COR-L47 (cell line): Measurements from ENCODE around the gene WWOX.

Source experiments
- DNase-seq: peaks from one replicate; lab custom pipeline; 2025; lab: John Stamatoyannopoulos, UW

Gene WWOX

DNA sequence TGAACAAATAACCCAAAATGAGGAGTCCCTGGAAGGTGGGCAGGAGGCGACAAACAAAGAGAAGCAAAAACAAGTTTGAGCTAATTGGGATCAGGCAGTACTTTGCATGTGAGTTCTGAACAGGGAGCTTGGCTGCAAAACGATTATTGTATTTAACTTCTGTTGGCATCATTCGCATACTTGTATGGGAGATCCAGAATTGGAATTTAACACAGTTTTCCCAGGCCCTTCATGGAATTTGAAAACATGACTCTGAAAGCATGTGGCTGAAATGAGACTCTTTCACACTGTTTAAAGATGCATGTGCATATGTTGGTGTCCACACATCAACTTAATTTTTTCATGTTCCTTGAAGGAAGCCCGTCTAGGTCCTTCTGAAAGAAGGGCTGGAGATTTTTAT lies 674.3 kb downstream of the WWOX start:
- DNase-seq = no peak

DNA sequence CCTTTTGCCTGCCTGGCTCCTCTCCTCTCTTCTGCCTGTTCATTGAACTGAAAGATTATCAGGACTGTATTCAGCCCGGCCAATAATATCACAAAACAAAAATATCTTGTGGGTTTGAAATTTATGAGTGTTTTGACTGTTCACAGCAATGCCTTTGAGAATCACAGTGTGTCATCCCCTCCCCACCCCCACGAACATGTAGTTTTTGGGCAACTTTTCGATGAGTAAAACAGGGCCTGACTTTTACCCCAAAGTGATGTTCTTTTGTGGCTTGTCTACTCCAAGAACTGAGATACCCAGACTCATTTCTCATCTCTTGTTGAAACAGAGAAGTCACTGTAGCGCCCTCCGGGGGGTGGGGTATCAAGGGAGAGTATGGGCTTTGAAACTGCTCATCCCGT lies 675.7 kb downstream of the WWOX start:
- no peak for DNase-seq

DNA sequence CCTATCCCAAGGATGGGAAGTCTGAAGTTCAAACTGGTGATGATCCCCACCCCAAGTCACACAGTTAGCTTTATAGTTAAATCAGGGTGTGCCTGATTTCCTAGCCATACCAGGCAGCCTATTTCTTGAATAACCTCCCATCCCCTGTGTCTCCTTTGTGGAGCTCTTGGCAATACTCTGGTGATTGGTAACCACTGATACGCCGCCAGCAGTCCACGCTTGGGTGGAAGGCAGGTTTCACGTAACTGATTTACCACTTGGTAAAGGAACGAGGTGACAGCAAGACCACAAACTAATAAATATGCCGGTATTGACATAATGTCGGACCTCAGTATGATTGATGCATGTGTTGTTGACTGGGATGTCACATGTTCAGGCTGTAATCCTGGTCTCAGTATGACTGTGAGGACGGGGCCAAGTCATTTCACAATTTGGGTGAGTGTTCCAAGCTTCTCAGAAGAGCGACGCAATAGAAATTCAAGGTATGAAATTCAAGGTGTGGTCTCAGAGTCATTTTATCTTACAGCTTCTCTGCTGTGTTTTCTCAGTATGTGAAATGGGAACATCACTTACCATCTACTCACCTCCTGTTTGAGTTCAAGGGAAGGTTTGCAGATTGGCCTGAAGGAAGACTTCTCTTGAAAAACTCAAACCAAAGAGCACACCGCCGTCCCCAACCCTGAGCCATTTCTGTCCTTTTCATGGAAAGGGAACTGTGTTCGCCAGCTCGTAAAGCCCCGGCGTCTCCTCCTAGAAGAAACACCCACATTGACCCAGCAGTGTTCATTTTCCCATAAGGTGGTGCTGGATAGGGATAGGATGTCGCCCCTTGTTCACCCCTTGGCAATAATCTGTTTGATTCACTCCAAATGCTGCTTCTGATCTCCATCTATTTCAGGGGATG lies 678.9 kb downstream of the WWOX start:
- no peak for DNase-seq

DNA sequence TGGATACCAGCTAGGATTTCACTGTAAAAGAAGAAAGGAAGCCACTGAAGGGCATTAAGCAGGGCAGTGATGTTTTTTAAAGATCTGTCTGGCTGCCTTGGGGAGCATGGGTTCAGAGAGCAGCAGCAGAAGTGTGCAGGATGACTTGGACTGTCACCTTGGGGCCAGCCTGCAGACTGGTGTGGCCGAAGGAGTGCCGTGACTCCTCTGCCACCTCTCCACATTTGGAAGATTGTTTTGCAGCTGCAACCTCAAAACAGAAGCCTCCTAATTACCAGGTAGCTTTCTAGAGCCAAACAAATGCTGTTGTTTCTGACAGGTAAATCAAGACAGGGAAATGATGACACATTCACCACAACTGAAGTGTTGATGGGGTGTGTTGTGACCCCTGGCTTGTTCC lies 681.4 kb downstream of the WWOX start:
- no peak for DNase-seq

DNA sequence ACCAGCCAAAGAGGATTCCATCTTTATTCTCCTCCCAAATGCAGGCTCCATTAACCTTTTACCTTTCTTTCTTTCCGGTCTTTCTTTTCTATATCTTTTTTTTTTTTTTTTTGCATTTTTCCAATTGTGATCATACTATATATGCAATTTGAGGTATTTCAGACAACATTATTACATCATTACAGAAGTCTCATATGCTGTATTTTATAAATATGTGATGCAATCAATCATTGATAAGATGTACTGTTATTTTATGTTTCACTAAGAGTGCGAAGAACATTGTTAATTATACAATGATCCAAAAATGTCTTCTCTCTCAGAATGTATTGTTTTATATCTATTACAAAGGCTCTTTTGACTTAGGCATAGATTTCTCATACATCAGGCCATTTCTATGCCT lies 683.1 kb downstream of the WWOX start:
- no peak for DNase-seq

DNA sequence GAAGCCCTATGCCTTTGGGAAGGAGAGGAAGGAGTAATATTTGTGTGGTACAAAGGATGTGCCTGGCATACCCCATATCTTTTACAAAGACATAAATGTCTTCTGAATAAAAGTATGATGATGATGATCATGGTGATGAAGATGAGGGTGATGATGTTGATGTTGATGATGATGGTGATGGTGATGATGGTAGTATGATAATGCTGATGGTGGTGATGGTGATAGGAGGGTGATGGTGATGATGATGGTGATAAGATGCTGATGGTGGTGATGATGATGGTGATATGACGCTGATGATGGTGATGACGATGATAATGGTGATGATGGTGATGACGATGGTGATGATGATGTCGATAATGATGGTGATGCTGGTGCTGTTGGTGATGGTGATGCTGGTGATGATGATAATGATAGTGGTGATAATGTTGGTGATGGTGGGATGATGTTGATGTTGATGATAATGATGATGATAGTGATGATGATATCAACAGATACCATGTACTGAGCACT lies 684.2 kb downstream of the WWOX start:
- DNase-seq = no peak

DNA sequence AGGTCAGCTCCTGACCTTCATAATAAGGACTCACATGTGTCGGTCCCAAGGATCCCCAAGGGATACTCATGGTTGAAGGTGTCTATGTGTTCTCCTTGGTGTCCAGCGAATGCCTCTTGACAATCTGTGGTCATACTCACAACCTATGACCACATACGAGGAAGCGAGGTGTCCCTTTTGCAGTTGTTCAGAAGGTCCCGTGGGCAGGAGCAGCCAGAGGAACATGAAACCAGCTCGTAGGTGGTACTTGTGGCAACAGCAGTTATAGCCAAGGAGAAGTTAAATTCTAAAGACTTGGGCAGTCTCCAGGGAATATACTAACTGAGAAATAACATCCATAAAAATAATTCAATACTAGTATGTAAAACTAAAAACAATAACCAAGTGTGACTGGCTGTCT lies 685.3 kb downstream of the WWOX start:
- DNase-seq = no peak

DNA sequence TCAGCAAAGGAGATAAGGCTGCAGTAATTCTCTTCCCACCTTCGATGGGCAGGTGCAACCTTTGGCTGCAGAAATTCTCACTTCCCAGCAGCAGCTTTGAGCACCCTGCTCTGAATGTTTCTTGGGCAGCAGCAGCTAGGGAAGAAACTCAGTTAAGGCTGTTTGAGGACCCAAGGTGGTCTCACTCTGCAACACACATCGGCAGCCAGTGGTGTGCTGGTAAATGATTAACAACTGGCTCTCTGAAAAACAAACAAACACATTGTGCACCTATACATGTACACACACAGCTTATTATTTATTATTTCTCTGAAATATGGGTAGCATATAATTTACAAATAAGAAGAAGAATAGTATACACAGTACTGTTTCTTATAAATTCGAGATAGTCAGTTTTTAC lies 685.8 kb downstream of the WWOX start:
- DNase-seq = no peak

DNA sequence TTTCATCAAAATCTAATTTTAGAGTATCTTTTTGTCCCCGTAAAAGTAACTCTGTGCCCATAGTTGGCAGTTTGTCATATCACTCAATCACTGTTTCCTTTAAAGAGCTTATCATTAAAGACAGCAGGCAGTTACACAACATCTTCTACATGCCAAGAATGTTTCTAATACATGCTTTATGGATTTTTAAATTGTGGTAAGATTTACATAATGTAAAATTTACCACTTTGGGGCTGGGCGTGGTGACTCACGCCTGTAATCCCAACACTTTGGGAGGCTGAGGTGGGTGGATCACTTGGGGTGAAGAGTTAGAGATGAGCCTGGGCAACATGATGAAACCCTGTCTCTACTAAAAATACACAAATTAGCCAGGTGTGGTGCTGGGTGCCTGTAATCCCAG lies 687.2 kb downstream of the WWOX start:
- DNase-seq = no peak

DNA sequence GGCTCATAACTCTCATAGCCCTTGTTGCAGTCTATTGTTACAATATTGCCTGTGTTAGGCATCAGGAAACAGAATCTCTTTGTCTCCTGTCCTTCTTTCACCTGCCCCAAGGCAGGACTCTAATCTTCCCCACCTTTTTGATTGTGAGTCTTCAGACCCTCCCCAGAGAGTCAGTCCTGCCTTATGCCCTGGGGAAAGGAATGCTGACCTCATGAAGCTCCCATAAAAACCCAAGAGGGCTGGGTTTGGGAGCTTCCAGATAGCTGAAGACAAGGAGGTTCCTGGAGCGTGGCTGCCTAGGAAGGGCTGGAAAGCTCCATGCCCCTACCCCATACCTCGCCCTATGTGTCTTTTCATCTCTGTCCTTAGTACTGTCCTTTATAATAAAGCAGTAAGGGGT lies 688.8 kb downstream of the WWOX start:
- no peak for DNase-seq

DNA sequence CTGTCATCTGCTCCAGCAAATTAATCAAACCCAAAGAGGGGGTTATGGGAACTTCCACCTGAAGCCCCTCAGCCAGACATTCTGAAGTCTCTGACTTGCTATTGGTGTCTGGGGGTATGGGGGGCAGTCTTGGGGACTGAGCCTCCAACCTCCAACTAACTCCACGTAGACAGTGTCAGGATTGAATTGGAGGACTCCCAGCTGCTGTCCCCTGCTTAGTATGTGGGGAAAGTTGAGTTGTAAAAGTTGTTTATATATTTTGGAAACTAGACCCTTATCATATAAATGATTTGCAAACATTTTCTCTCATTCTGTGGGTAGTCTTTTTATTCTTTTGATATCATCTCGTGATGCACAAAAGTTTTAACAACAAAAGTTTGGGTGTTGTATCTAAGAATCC lies 689.2 kb downstream of the WWOX start:
- no peak for DNase-seq

DNA sequence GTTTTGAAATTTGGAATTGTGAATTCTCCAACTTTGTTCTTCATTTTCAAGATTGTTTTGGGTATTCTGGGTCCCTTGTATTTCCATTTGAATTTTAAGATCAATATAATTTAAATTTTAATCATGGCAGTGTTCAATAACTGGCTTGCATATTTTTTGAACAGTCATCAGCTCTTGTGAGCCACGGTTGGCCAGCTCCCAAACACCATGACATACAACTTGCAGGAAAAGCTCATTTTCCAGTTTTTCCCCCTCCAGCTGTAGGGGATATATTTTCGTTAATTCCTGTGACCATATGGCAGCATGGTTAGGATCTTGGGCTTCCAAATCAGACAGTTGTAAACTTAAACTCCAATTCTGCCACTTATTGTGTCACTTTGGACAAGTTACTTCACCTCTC lies 690.1 kb downstream of the WWOX start:
- no peak for DNase-seq

DNA sequence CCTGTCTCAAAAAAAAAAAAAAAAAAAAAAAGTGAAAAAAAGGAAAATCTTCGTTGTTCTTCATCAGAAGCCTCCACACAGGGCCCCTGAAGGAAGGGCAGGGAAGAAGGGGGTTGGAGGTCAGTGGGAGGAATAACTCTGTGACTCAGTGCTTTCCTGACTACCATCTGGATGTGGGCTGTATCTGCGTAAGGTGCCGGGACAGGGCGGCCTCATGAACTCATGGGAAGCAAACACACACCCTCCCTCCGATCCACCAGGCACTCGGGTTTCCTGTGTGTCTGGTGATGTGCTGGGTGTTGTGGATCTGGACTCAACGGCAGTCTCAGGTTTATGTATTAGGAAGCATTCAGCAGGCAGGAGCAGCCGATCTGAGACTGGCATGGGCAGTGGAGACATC lies 691.6 kb downstream of the WWOX start:
- DNase-seq = no peak

DNA sequence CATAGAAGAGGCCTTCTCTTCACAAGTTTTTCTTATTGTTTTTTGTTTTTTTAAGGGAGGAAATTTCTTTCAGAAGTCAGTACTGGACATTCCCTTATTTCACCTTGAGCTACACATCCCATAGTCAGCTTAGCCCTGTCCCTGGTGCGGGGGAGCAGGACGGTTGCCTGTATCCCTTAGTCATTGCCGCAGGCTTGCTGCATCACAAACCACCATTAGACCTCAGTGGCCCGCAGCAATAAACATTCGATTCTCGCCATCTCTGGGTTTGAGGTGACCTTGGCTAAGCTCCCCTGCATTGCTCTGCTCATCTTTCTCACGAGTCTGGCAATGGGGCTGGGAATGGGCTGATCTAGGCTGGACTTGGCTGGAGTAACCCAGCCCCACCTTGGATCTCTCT lies 692.5 kb downstream of the WWOX start:
- no peak for DNase-seq

DNA sequence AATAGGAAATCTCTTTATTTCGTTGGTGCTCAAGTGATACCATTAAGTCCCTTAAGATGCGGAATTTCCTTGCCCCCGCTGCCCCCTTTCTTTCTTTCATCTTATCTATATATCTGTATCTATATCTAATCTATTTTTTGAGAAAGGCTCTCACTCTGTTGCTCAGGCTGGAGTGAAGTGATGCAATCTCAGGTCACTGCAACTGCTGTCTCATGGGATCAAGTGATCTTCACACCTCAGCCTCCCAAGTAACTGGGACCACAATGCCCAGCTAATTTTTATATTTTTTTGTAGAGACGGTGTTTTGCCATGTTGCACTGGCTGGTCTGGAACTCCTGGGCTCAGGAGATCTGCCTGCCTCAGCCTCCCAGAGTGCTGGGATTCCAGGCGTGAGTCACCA lies 693.5 kb downstream of the WWOX start:
- no peak for DNase-seq

DNA sequence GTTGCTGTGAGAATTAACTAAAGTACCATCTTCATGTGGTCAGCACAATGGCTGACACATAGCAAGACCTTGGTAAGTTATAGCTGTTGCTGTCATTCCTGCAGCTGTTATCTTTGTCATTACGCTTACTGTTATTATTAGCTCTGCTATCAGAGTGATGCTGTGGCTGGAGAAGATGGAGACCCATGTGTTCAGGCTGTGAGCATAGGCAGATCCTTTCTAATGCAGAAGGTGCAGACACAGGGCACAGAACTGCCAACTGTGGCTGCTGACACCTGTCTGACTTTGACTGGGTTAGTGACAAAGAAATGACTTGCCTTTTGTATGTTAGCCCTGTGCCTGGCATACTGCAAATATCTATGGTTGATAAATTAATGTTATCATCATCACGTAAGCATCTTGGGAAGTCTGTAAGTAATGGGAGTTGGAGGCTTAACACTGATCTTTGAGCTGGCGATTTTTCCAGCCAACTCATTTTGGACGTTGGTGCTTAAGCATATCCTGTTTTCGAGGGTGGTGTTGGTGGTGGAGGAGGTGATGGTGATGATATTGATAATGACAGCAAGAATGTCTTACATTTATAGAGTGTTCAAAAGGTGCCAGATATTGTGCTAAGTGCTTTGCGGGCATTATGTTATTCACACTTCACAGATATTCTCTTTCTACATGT lies 695.3 kb downstream of the WWOX start:
- no peak for DNase-seq

DNA sequence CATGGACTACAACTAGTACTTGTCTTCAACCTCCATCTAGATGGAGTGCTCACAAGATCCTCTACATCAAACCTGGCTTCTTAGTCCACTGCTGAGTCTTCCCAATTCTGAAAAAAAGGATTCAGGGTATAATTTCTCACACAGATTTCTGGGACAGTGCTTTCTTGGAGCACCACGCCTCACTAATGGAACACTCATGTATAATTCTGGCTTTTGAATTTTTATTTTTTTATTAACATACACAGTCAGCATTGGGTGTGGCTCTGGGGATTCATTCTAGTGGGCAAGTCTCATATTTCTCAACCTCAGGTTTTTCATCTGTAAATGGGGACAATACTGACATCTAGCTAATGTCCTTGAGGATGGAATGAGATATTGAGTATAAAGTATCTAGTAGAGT lies 696.0 kb downstream of the WWOX start:
- no peak for DNase-seq

DNA sequence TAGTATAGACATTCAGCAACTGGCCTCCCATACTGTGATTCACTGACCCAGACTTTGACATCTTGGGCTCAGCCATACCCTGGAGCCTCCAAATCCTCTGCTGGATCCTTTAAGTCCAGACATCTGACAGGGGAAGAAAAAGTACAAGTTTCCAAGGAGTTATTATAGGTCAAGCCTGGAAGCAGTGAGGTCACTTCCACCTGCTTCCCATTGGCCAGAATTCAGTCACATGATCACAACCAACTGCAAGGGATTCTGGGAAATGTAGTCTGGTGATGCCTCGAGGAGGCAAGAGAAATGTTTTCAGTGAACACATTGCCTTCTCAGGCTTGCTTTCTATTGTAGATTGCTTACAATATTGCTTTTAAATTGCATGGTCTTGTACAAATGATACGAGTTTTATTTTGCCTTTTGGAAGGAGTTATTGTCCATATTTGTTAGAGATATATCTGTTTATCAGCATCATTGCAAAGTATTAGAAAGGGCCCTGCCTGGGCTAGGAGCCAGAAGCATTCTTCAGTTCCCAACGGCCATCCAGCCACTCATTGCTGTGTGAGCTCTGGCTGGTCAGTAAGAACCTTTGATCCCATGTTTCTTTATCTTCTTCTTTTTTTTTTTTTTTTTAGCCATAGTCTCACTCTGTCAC lies 696.9 kb downstream of the WWOX start:
- no peak for DNase-seq

DNA sequence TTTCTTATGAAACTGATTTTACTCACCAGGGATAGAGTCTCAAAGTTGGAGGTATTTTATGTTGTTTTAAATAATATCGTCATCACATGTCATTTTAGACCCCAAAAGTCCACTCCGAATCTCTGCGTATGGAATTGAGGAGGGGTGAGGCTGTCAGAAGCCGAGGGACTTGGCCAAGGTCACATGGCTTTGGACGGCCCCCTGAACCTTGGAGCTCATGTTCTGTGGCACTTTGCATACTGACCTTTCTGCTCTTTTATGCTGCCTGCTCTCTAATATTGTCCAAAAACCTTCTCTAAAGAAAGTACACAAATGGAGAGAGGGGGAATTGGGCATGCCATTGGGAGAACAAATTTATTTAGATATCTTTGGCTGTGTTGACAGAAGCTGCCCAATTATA lies 700.0 kb downstream of the WWOX start:
- DNase-seq = no peak

DNA sequence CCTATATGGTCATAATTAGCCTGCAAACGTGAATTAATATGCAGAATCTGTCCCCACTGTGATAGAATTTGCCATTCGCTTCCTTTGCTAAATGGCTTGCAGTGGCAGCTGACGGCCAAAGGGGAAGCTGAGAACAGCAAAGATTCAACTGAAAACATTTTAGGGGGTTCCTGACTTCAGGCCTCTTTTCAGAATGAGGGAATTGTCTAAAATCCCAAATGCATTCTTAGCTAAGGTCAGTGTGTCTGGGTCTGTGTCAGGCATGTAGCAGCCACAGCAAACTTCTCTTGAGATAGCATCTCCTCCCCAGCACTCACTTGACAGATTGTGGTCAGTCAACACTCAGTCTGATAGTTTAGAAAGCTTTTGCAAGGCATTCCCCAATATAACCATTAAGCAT lies 701.1 kb downstream of the WWOX start:
- DNase-seq = no peak

DNA sequence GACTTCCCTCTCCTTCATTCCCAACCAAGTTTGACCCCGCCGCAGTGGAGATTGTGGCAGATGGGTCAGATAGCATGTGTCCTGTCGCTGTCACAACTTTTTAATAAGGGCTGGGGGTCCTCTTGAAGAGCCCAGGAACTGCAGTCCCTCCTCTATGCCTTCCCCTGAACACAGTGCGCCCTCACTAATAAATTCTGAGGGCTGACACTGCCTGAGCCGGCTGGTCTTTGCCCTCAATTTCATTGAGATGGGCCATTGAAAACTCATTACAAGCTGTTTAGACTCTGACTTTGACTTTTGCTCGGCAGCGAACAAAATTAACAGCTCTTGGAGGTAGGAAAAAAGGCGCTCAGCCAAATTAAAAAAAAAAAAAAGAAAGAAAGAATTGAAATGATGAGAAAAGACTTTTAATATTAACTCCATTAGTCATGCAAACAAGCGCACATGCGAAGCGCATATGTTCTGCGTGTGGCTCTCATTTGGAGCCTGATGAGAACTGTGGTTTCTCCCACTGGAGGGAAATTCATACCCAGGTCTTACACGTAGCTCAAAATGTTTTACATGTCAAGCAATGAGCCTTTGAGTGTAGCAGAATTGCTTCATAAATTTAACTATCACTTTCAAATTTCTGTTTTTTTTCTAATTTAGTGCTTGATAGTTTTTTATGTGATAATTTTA lies 704.7 kb downstream of the WWOX start:
- DNase-seq = no peak

DNA sequence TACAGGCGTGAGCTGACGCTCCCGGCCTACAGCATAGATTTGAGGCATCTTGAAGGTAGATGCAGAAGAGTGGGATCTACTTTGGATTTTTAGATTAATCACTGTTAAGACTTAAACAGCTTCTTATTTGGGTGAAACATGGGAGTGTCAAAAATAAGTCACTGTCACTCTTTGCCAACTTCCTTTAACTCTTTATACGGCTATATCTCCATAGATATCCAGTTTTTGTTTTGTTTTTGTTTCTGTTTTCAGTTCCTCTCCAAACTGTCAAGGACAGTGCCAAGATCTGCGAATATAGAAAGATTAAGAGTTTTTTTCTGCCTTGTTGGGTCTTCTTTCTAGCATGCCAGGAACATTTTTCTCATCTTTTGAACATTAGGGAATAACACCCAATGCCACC lies 706.1 kb downstream of the WWOX start:
- no peak for DNase-seq
